Activated CD8-positive, alpha-beta memory T cell treated with anti-CD3 and anti-CD28 coated beads for 1 hour (primary cell): ENCODE measurements around the gene CCNG2.

Experiments used
- DNase-seq, 2 donors: peaks; one replicate each; pipeline ENCODE4 v3.0.0-alpha.2; 2020; ENCODE audit warnings: low read depth in 1 of 2; ENCODE audit errors: extremely low read depth in 1 of 2

CCNG2 gene

GRCh38 chr4:77146186-77147078 is 10.6 kb upstream of the CCNG2 start:
- DNase-seq, result no peak

- DNase-seq, result no peak
These were observed 9.8 kb upstream of the CCNG2 start for GRCh38 chr4:77147079-77147782.

- DNase-seq, result no peak
These were observed 8.9 kb upstream of the CCNG2 start for GRCh38 chr4:77148078-77148477.

- DNase-seq, result no peak
These were observed 7.2 kb upstream of the CCNG2 start for GRCh38 chr4:77149789-77150188.

- no peak for DNase-seq
These were observed 5.8 kb upstream of the CCNG2 start for GRCh38 chr4:77151241-77151640.

- no peak for DNase-seq
These were observed 4.6 kb upstream of the CCNG2 start for GRCh38 chr4:77152421-77152820.

- no peak for DNase-seq
These were observed 4.0 kb upstream of the CCNG2 start for GRCh38 chr4:77153006-77153405.

GRCh38 chr4:77154065-77154464 is 2.9 kb upstream of the CCNG2 start:
- no peak for DNase-seq

- DNase-seq, result no peak
These were observed 2.1 kb upstream of the CCNG2 start for GRCh38 chr4:77154761-77155499.

GRCh38 chr4:77155631-77156452 is 1.2 kb upstream of the CCNG2 start:
- no peak for DNase-seq

GRCh38 chr4:77156533-77156911 is 485 bp upstream of the CCNG2 start:
- peak; percentile 83 to 93 for DNase-seq

GRCh38 chr4:77157859-77158486 is 966 bp downstream of the CCNG2 start:
- DNase-seq, result peak in 1 of 2 donors; percentile 57

GRCh38 chr4:77158487-77158861 is 1.5 kb downstream of the CCNG2 start:
- no peak for DNase-seq

GRCh38 chr4:77159806-77160205 is 2.8 kb downstream of the CCNG2 start:
- no peak for DNase-seq

GRCh38 chr4:77163641-77164040 is 6.6 kb downstream of the CCNG2 start:
- DNase-seq, result no peak

GRCh38 chr4:77167173-77167572 is 10.2 kb downstream of the CCNG2 start:
- no peak for DNase-seq

- no peak for DNase-seq
These were observed 10.9 kb downstream of the CCNG2 start for GRCh38 chr4:77167866-77168265.

- DNase-seq, result no peak
These were observed 12.5 kb downstream of the CCNG2 start for GRCh38 chr4:77169481-77169880.

GRCh38 chr4:77170926-77171325 is 13.9 kb downstream of the CCNG2 start:
- DNase-seq, result no peak

GRCh38 chr4:77172336-77172735 is 15.3 kb downstream of the CCNG2 start:
- no peak for DNase-seq
